ENCODE measurements around the gene ABTB2.

ABTB2 gene

GRCh38 chr11:34340653-34341052 is 17.2 kb downstream of the ABTB2 start:
- no peak for DNase-seq

- peak; percentile 41 for DNase-seq
These were observed 18.4 kb downstream of the ABTB2 start for GRCh38 chr11:34339149-34340064.

GRCh38 chr11:34337016-34337415 is 20.8 kb downstream of the ABTB2 start:
- DNase-seq: no peak

- no peak for DNase-seq
These were observed 22.0 kb downstream of the ABTB2 start for GRCh38 chr11:34335801-34336200.

- DNase-seq: no peak
These were observed 22.5 kb downstream of the ABTB2 start for GRCh38 chr11:34335331-34335730.

- no peak for DNase-seq
These were observed 24.0 kb downstream of the ABTB2 start for GRCh38 chr11:34333787-34334186.

- DNase-seq: no peak
These were observed 25.3 kb downstream of the ABTB2 start for GRCh38 chr11:34332524-34332923.

- DNase-seq: no peak
These were observed 26.1 kb downstream of the ABTB2 start for GRCh38 chr11:34331736-34332135.

- no peak for DNase-seq
These were observed 26.5 kb downstream of the ABTB2 start for GRCh38 chr11:34331329-34331728.

GRCh38 chr11:34330653-34331052 is 27.2 kb downstream of the ABTB2 start:
- no peak for DNase-seq

GRCh38 chr11:34329876-34330275 is 27.9 kb downstream of the ABTB2 start:
- no peak for DNase-seq

GRCh38 chr11:34328632-34328910 is 29.2 kb downstream of the ABTB2 start:
- no peak for DNase-seq

GRCh38 chr11:34327804-34328631 is 29.8 kb downstream of the ABTB2 start:
- no peak for DNase-seq

GRCh38 chr11:34324466-34324865 is 33.3 kb downstream of the ABTB2 start:
- no peak for DNase-seq

- no peak for DNase-seq
These were observed 34.2 kb downstream of the ABTB2 start for GRCh38 chr11:34323601-34324000.

GRCh38 chr11:34318111-34319037 is 39.4 kb downstream of the ABTB2 start:
- DNase-seq: no peak

- DNase-seq: no peak
These were observed 40.1 kb downstream of the ABTB2 start for GRCh38 chr11:34317666-34318065.

GRCh38 chr11:34317036-34317360 is 40.8 kb downstream of the ABTB2 start:
- DNase-seq: no peak

GRCh38 chr11:34316347-34317035 is 41.3 kb downstream of the ABTB2 start:
- DNase-seq: no peak

- DNase-seq: no peak
These were observed 42.4 kb downstream of the ABTB2 start for GRCh38 chr11:34315394-34315793.

- no peak for DNase-seq
These were observed 42.9 kb downstream of the ABTB2 start for GRCh38 chr11:34314936-34315335.

- no peak for DNase-seq
These were observed 43.6 kb downstream of the ABTB2 start for GRCh38 chr11:34314176-34314575.

- DNase-seq: no peak
These were observed 44.7 kb downstream of the ABTB2 start for GRCh38 chr11:34313099-34313517.
